GM23338 (cell line): ENCODE data around the gene CFAP141. TPM values are rescaled to one million over a fixed set of nuclear protein-coding genes. Genes with fewer than 3 reads are reported as not detected.

Experiments
- ATAC-seq: fragments of 200-7000 bp; cut with Tn5 transposase; 3 replicates; pipeline ENCODE4 v1.9.1; 2020
- DNase-seq: peaks from one replicate; pipeline ENCODE4 v3.0.0-alpha.2; 2015; ENCODE audit warnings: low spot score
- H2AFZ ChIP-seq: fragments of 200-600 bp; sonication (generic); 2 replicates; pipeline ENCODE4 v1.8.0; 2016; ENCODE audit warnings: antibody characterized with exemption, mild to moderate bottlenecking, moderate library complexity
- H3F3A ChIP-seq: fragments of 200-600 bp; sonication (generic); replicated peaks from 2 replicates; pipeline ENCODE4 v1.8.0; 2017; ENCODE audit warnings: antibody characterized with exemption, mixed run types, low read depth
- H3K27ac ChIP-seq: fragments of 200-600 bp; sonication (generic); 2 replicates; pipeline ENCODE4 v1.6.1; 2016; ENCODE audit warnings: low read depth
- H3K27me3 ChIP-seq: fragments of 200-600 bp; sonication (generic); 2 replicates; pipeline ENCODE4 v1.8.0; 2016; ENCODE audit warnings: mild to moderate bottlenecking, mixed run types, moderate library complexity; ENCODE audit not compliant: insufficient read depth
- H3K36me3 ChIP-seq: fragments of 200-600 bp; sonication (generic); 2 replicates; pipeline ENCODE4 v1.8.0; 2016; ENCODE audit warnings: mild to moderate bottlenecking; ENCODE audit not compliant: insufficient read depth
- H3K4me1 ChIP-seq: fragments of 200-600 bp; sonication (generic); 2 replicates; pipeline ENCODE4 v1.8.0; 2016; ENCODE audit warnings: mild to moderate bottlenecking, moderate library complexity; ENCODE audit not compliant: insufficient read depth
- H3K4me2 ChIP-seq: fragments of 200-600 bp; sonication (generic); 2 replicates; pipeline ENCODE4 v1.7.1; 2017; ENCODE audit warnings: mixed run types
- H3K4me3 ChIP-seq: fragments of 200-600 bp; sonication (generic); 2 replicates; pipeline ENCODE4 v1.6.1; 2016; ENCODE audit warnings: mixed run types
- H3K79me2 ChIP-seq: fragments of 200-600 bp; sonication (generic); replicated peaks from 2 replicates; pipeline ENCODE4 v1.8.0; 2017; ENCODE audit warnings: mild to moderate bottlenecking; ENCODE audit not compliant: insufficient read depth
- H3K9me2 ChIP-seq: fragments of 200-600 bp; sonication (generic); 2 replicates; pipeline ENCODE4 v1.8.0; 2017; ENCODE audit not compliant: insufficient read depth
- H4K20me1 ChIP-seq: fragments of 200-600 bp; sonication (generic); replicated peaks from 2 replicates; pipeline ENCODE4 v1.8.0; 2017; ENCODE audit warnings: mild to moderate bottlenecking; ENCODE audit not compliant: insufficient read depth
- H3K27ac Mint-ChIP-seq: 2 replicates; pipeline ENCODE4 v1.8.0; 2020; ENCODE audit warnings: inconsistent platforms, mild to moderate bottlenecking, moderate library complexity, mixed read lengths
- H3K27me3 Mint-ChIP-seq: 3 replicates; pipeline ENCODE4 v1.8.0; 2022; ENCODE audit warnings: low read depth, mild to moderate bottlenecking, moderate library complexity, mixed read lengths, inconsistent platforms; ENCODE audit not compliant: insufficient read depth, poor library complexity
- H3K36me3 Mint-ChIP-seq: 3 replicates; pipeline ENCODE4 v1.8.0; 2021; ENCODE audit warnings: low read depth, mild to moderate bottlenecking, inconsistent platforms, moderate library complexity, mixed read lengths
- H3K4me1 Mint-ChIP-seq: 3 replicates; pipeline ENCODE4 v1.8.0; 2020; ENCODE audit warnings: mild to moderate bottlenecking, inconsistent platforms, mixed read lengths
- H3K4me3 Mint-ChIP-seq: 3 replicates; pipeline ENCODE4 v1.8.0; 2021; ENCODE audit warnings: moderate library complexity, mild to moderate bottlenecking, inconsistent platforms, mixed read lengths
- H3K9me3 Mint-ChIP-seq: 3 replicates; pipeline ENCODE4 v1.8.0; 2020; ENCODE audit warnings: moderate library complexity, mild to moderate bottlenecking, inconsistent platforms, mixed read lengths
- CREB1 ChIP-seq: fragments of 250-450 bp; sonication (Bioruptor Pico); IDR thresholded peaks from 2 replicates; pipeline ENCODE4 v1.5.0; 2020; ENCODE audit warnings: low read depth, mild to moderate bottlenecking, moderate library complexity
- ETS1 ChIP-seq: IDR thresholded peaks from 2 replicates; pipeline ENCODE4 v1.6.1; 2016; ENCODE audit warnings: antibody characterized with exemption
- EZH2 ChIP-seq: fragments of 200-600 bp; sonication (generic); IDR thresholded peaks from one replicate; pipeline ENCODE4 v1.8.0; 2017; ENCODE audit warnings: antibody characterized with exemption, mild to moderate bottlenecking, low read depth; ENCODE audit not compliant: unreplicated experiment
- EZH2phosphoT487 ChIP-seq: fragments of 200-600 bp; sonication (generic); IDR thresholded peaks from one replicate; pipeline ENCODE4 v1.8.1; 2018; ENCODE audit warnings: antibody characterized with exemption; ENCODE audit not compliant: unreplicated experiment
- JUNB ChIP-seq: IDR thresholded peaks from one replicate; pipeline ENCODE4 v1.6.1; 2016; ENCODE audit warnings: antibody characterized with exemption; ENCODE audit not compliant: unreplicated experiment
- NANOG ChIP-seq: IDR thresholded peaks from 2 replicates; pipeline ENCODE4 v1.6.1; 2016; ENCODE audit warnings: antibody characterized with exemption, borderline replicate concordance
- POLR2AphosphoS5 ChIP-seq: IDR thresholded peaks from 2 replicates; pipeline ENCODE4 v1.6.1; 2016; ENCODE audit warnings: antibody characterized with exemption, low read depth
- REST ChIP-seq: IDR thresholded peaks from one replicate; pipeline ENCODE4 v1.6.1; 2018; ENCODE audit warnings: antibody characterized with exemption; ENCODE audit not compliant: unreplicated experiment
- STAT1 ChIP-seq: IDR thresholded peaks from one replicate; pipeline ENCODE4 v1.6.1; 2016; ENCODE audit warnings: antibody characterized with exemption; ENCODE audit not compliant: unreplicated experiment
- ZNF114 ChIP-seq: fragments of 250-450 bp; sonication (Bioruptor Pico); IDR thresholded peaks from 2 replicates; pipeline ENCODE4 v1.5.0; 2020; ENCODE audit warnings: mild to moderate bottlenecking, moderate library complexity
- ZNF331 ChIP-seq: fragments of 250-450 bp; sonication (Bioruptor Pico); IDR thresholded peaks from 2 replicates; pipeline ENCODE4 v1.5.0; 2020; ENCODE audit warnings: low read depth, mild to moderate bottlenecking, moderate library complexity
- polyA plus RNA-seq: library from polyadenylated mRNA; unstranded; fragments of >200 nt; fragmentation: Nextera tagmentation; extraction: Ambion mirVana; gene quantifications from 2 replicates; pipeline ENCODE4 v1.2.1, GENCODE V29; 2016
- total RNA-seq: library from RNA; depleted of rRNA; stranded (reverse); fragments of >200 nt; shearing (Covaris generic); gene quantifications from 2 replicates; pipeline ENCODE4 v1.2.3, GENCODE V29; 2014
- TF ChIP-seq, protein P1 (sequence below), 2 experiments: fragments of 200-600 bp in 1 of 2; sonication (generic) in 1 of 2; conservative IDR thresholded peaks; 2 replicates each; pipeline versions ENCODE4 v1.5.1 to v1.6.1; 2016 to 2017; ENCODE audit warnings: antibody characterized with exemption in 2 of 2, low read depth in 2 of 2, mild to moderate bottlenecking in 2 of 2, moderate library complexity in 1 of 2
- TF ChIP-seq, protein P2 (sequence below): fragments of 250-450 bp; sonication (Bioruptor Pico); IDR thresholded peaks from 2 replicates; pipeline ENCODE4 v1.5.0; 2020; ENCODE audit warnings: mild to moderate bottlenecking, moderate library complexity

Gene CFAP141
- total and polyA plus RNA-seq, 2 experiments from 2014 or later, result not detected

DNA sequence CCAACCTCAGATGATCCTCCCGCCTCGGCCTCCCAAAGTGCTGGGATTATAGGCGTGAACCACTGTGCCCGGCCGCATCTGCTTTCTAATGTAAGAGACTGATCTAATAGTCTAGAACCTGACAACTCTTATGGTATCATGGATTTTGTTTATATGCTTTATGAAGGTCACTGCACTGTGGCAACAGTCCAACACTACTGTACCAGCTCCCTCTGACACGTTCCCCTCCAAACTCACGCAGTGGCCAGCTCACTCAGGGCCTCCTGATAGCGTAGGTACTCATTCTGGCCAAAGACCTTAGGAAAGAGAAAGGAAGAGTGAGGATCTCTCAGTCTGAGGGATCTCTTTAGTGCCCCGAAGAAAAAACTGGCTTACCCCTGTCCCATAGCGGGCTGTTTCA is 6.0 kb upstream of the CFAP141 start:
- peaks cover 43% of the 10 kb centered on the region for H3K36me3 ChIP-seq

More for the DNA sequence above, 6.0 kb upstream of the CFAP141 start:
- Histone ChIP-seq H3K4me1 (no peaks in the 10 kb centered on the region), H3K9me2 (no peaks in the 10 kb centered on the region), H3K4me2 (no peak overlapping the region), H3F3A (peaks cover 24% of the 10 kb centered on the region; the same call in 1 of the 2 replicates), H3K27me3 (no peaks in the 10 kb centered on the region), H2AFZ (no peak overlapping the region), H3K79me2 (peaks cover 27% of the 10 kb centered on the region), H3K27ac (no peak overlapping the region), H4K20me1 (peaks cover 19% of the 10 kb centered on the region), H3K4me3 (no peak overlapping the region)
- Mint-ChIP-seq H3K36me3 (peaks cover 80% of the 10 kb centered on the region), H3K4me3 (no peak overlapping the region), H3K9me3 (no peaks in the 10 kb centered on the region), H3K4me1 (no peaks in the 10 kb centered on the region), H3K27ac (no peak overlapping the region), H3K27me3 (peaks cover 3% of the 10 kb centered on the region)
- DNase-seq, result no peak
- TF ChIP-seq, protein P1, sequence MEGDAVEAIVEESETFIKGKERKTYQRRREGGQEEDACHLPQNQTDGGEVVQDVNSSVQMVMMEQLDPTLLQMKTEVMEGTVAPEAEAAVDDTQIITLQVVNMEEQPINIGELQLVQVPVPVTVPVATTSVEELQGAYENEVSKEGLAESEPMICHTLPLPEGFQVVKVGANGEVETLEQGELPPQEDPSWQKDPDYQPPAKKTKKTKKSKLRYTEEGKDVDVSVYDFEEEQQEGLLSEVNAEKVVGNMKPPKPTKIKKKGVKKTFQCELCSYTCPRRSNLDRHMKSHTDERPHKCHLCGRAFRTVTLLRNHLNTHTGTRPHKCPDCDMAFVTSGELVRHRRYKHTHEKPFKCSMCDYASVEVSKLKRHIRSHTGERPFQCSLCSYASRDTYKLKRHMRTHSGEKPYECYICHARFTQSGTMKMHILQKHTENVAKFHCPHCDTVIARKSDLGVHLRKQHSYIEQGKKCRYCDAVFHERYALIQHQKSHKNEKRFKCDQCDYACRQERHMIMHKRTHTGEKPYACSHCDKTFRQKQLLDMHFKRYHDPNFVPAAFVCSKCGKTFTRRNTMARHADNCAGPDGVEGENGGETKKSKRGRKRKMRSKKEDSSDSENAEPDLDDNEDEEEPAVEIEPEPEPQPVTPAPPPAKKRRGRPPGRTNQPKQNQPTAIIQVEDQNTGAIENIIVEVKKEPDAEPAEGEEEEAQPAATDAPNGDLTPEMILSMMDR (conservative IDR thresholded peaks at IDR 0.05; ENCODE audit: low read depth in 2 of 2), result no peak
- no peak for TF ChIP-seq ETS1
- TF ChIP-seq STAT1, result no peak
- TF ChIP-seq POLR2AphosphoS5, result no peak
- TF ChIP-seq ZNF114 (CRISPR knock-in tag), result no peak
- no peak for TF ChIP-seq REST
- no peak for TF ChIP-seq ZNF331 (CRISPR knock-in tag)
- no peak for TF ChIP-seq CREB1 (CRISPR knock-in tag)
- TF ChIP-seq NANOG, result no peak
- TF ChIP-seq EZH2phosphoT487, result no peak
- TF ChIP-seq, protein P2, sequence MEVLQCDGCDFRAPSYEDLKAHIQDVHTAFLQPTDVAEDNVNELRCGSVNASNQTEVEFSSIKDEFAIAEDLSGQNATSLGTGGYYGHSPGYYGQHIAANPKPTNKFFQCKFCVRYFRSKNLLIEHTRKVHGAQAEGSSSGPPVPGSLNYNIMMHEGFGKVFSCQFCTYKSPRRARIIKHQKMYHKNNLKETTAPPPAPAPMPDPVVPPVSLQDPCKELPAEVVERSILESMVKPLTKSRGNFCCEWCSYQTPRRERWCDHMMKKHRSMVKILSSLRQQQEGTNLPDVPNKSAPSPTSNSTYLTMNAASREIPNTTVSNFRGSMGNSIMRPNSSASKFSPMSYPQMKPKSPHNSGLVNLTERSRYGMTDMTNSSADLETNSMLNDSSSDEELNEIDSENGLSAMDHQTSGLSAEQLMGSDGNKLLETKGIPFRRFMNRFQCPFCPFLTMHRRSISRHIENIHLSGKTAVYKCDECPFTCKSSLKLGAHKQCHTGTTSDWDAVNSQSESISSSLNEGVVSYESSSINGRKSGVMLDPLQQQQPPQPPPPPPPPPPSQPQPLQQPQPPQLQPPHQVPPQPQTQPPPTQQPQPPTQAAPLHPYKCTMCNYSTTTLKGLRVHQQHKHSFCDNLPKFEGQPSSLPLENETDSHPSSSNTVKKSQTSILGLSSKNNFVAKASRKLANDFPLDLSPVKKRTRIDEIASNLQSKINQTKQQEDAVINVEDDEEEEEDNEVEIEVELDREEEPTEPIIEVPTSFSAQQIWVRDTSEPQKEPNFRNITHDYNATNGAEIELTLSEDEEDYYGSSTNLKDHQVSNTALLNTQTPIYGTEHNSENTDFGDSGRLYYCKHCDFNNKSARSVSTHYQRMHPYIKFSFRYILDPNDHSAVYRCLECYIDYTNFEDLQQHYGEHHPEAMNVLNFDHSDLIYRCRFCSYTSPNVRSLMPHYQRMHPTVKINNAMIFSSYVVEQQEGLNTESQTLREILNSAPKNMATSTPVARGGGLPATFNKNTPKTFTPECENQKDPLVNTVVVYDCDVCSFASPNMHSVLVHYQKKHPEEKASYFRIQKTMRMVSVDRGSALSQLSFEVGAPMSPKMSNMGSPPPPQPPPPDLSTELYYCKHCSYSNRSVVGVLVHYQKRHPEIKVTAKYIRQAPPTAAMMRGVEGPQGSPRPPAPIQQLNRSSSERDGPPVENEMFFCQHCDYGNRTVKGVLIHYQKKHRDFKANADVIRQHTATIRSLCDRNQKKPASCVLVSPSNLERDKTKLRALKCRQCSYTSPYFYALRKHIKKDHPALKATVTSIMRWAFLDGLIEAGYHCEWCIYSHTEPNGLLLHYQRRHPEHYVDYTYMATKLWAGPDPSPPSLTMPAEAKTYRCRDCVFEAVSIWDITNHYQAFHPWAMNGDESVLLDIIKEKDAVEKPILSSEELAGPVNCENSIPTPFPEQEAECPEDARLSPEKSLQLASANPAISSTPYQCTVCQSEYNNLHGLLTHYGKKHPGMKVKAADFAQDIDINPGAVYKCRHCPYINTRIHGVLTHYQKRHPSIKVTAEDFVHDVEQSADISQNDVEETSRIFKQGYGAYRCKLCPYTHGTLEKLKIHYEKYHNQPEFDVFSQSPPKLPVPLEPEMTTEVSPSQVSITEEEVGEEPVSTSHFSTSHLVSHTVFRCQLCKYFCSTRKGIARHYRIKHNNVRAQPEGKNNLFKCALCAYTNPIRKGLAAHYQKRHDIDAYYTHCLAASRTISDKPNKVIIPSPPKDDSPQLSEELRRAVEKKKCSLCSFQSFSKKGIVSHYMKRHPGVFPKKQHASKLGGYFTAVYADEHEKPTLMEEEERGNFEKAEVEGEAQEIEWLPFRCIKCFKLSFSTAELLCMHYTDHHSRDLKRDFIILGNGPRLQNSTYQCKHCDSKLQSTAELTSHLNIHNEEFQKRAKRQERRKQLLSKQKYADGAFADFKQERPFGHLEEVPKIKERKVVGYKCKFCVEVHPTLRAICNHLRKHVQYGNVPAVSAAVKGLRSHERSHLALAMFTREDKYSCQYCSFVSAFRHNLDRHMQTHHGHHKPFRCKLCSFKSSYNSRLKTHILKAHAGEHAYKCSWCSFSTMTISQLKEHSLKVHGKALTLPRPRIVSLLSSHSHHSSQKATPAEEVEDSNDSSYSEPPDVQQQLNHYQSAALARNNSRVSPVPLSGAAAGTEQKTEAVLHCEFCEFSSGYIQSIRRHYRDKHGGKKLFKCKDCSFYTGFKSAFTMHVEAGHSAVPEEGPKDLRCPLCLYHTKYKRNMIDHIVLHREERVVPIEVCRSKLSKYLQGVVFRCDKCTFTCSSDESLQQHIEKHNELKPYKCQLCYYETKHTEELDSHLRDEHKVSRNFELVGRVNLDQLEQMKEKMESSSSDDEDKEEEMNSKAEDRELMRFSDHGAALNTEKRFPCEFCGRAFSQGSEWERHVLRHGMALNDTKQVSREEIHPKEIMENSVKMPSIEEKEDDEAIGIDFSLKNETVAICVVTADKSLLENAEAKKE (CRISPR knock-in tag), result no peak
- TF ChIP-seq JUNB, result no peak
- no peak for TF ChIP-seq EZH2
- no peak for ATAC-seq
